Measurements from ENCODE around the gene PALM.
"Not testable (repeated sequence)": the region's sequence is repeated elsewhere in the genome, so short reads cannot be mapped to it uniquely, and the experiment has no call there.

Gene PALM

GRCh38 chr19:726993-727956 lies 18.5 kb downstream of the PALM start:
- no peak overlapping the region for H3K4me3 ChIP-seq (ENCODE audit: low read depth, low read length)
- no peak for DNase-seq (ENCODE audit: low read depth)

GRCh38 chr19:728011-728410 lies 19.3 kb downstream of the PALM start:
- DNase-seq (ENCODE audit: low read depth): no peak
- H3K4me3 ChIP-seq (ENCODE audit: low read depth, low read length): no peak overlapping the region

GRCh38 chr19:729564-729963 lies 20.8 kb downstream of the PALM start:
- H3K4me3 ChIP-seq (ENCODE audit: low read depth, low read length); DNase-seq (ENCODE audit: low read depth): not testable (repeated sequence)

- no peak for DNase-seq (ENCODE audit: low read depth)
- no peak overlapping the region for H3K4me3 ChIP-seq (ENCODE audit: low read depth, low read length)
These were observed 21.4 kb downstream of the PALM start for GRCh38 chr19:729965-730668.

- no peak for DNase-seq (ENCODE audit: low read depth)
- H3K4me3 ChIP-seq (ENCODE audit: low read depth, low read length): no peak overlapping the region
These were observed 22.3 kb downstream of the PALM start for GRCh38 chr19:731000-731399.

DNA sequence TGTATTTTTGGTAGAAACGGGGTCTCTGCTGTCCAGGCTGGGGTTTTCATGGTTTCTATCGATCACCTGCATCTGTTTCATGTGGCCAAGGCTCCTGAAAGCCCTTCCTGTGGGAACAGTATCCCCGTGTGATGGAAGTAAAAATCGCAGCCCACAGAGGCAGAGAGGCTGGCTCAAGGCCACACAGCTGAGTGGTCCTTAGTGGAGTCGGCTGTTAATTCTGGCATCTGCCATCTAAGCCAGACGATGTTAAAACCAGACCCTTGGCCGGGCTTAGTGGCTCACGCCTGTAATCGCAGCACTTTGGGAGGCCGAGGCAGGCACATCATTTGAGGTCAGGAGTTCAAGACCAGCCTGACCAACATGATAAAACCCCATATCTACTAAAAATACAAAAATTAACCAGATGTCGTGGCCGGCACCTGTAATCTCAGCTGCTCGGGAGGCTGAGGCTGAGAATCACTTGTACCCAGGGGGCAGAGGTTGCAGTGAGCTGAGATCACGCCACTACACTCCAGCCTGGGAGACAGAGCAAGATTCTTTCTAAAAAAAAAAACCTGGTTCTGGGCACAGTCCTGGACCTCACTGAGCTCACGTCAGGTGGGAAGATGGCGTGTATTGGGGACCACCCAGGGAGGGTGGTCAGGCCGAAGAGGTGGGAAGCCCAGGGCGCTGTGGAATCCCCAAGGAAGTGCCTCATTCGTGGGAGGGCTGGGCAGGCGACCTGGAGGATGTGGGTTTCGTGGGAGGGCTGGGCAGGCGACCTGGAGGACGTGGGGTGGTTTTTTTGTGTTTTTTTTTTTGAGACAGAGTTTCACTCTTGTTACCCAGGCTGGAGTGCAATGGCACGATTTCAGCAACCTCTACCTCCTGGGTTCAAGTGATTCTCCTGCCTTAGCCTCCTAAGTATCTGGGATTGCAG lies 23.7 kb downstream of the PALM start:
- H3K4me3 ChIP-seq (ENCODE audit: low read depth, low read length): no peak overlapping the region

GRCh38 chr19:734716-735115 lies 26.0 kb downstream of the PALM start:
- DNase-seq (ENCODE audit: low read depth): no peak
- no peak overlapping the region for H3K4me3 ChIP-seq (ENCODE audit: low read depth, low read length)

More for the DNA sequence above, 23.7 kb downstream of the PALM start:
- no peak for DNase-seq (ENCODE audit: low read depth)

DNA sequence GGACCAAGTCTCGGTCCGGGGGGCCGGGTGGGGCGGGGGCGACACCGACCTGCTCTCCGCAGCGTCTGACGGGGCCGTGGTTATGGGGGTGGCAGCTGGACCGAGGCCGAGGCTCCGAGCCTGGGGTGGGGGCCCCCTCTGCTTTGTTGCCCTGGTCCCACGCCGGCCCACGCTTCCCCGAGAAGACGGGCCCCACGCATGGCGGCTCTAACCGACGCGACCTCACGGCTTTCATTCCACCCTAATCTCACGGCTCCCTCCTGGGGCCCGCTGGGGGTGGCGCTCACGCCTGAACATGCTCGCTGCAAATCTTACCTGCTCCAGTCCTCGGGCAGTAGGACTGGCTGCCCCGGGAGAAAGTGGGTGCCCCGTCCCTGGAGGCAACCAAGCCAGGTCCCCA lies 27.4 kb downstream of the PALM start:
- H3K4me3 ChIP-seq (ENCODE audit: low read depth, low read length): no peak overlapping the region
- no peak for DNase-seq (ENCODE audit: low read depth)

GRCh38 chr19:737591-738093 lies 28.9 kb downstream of the PALM start:
- DNase-seq (ENCODE audit: low read depth): no peak
- no peak overlapping the region for H3K4me3 ChIP-seq (ENCODE audit: low read depth, low read length)

- H3K4me3 ChIP-seq (ENCODE audit: low read depth, low read length): no peak overlapping the region
These were observed 29.9 kb downstream of the PALM start for GRCh38 chr19:738509-739128.

DNA sequence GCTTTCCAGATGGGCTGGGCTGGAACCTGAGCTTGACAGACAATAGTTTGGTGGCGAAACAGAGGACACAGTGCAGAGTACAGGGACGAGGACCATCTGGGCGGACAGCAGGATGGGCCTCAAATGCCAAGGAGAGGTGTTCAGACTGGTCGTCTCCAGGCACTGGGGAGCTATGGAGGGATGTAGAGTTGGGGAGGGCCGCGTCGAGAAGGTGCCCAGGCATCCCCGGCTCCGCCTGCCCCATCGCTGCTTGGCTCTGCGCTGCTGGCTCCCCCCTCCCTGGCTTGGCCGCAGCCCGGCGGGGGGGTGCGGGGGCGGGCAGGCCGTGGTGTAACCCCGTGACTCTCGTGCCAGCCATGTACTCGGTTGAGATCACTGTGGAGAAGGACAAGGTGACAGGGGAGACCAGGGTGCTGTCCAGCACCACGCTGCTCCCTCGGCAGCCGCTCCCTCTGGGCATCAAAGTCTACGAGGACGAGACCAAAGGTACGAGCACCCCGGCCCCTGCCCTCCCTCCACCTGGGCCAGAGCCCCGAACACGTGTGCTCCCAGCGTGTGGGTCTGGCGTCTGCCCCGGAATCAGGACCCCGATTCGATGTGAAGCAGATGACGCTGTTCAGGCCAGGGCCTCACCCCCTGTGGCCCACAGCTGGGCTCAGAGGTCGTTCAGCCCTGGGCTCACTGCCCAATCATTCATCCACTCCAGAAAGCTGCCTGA lies 31.4 kb downstream of the PALM start:
- no peak for DNase-seq (ENCODE audit: low read depth)
- H3K4me3 ChIP-seq (ENCODE audit: low read depth, low read length): no peak overlapping the region

More at GRCh38 chr19:738509-739128, 29.9 kb downstream of the PALM start:
- no peak for DNase-seq (ENCODE audit: low read depth)

DNA sequence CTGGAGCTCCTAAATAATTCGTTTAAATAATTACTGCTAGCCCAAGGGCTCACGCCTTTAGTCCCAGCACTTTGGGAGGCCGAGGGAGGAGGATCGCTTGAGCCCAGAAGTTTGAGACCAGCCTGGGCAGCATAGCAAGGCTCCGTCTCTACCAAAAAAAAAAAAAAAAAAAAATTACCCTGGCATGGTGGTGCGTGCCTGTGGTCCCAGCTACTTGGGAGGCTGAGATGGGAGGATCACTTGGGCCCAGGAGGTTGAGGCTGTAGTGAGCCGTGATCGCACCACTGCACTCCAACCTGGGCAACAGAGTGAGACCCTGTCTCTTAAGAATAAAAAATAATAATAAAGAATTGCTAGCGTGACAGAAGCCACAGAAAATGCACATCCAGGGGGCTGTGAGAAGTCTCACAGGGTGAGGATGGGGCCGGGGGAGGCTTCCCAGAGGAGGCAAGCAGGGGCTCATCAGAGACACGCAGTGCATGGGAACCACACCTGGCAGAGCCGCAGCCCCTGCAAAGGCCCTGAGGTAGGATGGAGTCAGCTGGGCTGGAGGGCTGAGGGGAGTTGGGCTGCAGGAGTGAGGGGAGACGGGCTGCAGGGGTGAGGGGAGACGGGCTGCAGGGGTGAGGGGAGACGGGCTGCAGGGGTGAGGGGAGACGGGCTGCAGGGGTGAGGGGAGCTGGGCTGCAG lies 32.2 kb downstream of the PALM start:
- DNase-seq (ENCODE audit: low read depth); H3K4me3 ChIP-seq (ENCODE audit: low read depth, low read length): not testable (repeated sequence)

DNA sequence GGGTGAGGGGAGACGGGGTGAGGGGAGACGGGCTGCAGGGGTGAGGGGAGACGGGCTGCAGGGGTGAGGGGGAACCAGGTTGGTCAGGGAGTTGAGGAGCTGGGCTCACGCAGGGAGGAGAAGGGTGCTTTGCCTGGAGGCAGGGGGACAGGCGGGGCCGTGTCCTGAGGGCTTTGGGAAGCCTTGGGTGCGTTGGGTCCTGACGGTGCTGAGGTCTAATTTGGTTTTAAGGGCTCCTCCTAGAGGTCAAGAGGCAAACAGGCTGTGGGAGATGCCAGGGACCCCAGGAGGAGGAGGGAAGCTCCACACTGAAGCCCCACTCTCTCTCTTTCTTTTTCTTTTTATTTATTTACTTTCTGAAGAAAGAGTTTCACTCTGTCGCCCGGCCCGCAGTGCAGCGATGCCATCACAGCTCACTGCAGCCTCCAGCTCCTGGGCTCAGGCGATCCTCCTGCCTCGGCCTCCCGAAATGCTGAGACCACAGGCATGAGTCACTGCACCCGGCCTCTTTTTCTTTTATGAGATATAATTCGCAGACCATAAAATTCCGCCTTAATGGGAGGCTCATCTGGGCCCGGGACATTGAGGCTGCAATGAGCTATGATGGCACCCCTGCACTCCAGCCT lies 32.9 kb downstream of the PALM start:
- H3K4me3 ChIP-seq (ENCODE audit: low read depth, low read length): no peak overlapping the region
- no peak for DNase-seq (ENCODE audit: low read depth)

- no peak overlapping the region for H3K4me3 ChIP-seq (ENCODE audit: low read depth, low read length)
- no peak for DNase-seq (ENCODE audit: low read depth)
These were observed 33.9 kb downstream of the PALM start for GRCh38 chr19:742540-743075.

GRCh38 chr19:743168-743687 lies 34.5 kb downstream of the PALM start:
- DNase-seq (ENCODE audit: low read depth): no peak
- H3K4me3 ChIP-seq (ENCODE audit: low read depth, low read length): no peak overlapping the region

DNA sequence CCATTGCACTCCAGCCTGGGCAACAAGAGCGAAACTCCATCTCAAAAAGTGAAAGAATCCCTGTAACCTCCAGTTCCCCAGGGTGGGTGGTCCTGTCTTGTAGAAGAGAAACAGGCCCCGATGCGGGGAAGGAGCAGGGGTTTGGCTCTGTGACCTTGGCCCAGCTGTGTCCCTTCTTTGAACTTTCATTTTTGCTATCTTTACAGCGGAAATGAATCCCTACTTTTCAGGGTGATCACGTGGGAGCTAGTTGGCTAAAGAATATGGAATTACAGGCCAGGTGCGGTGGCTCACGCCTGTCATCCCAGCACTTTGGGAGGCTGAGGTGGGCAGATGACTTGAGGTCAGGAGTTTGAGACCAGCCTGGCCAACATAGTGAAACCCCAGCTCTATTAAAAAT lies 36.4 kb downstream of the PALM start:
- H3K4me3 ChIP-seq (ENCODE audit: low read depth, low read length); DNase-seq (ENCODE audit: low read depth): not testable (repeated sequence)
